PFSK-1 (cell line): ENCODE data around the gene NAP1L1.

Source experiments
- FOXP2 ChIP-seq: optimal IDR thresholded peaks from 2 replicates; pipeline ENCODE3; 2011; ENCODE audit warnings: borderline replicate concordance, control low read depth, inconsistent platforms; ENCODE audit not compliant: insufficient read depth; ENCODE audit errors: extremely low read length, extremely low read depth
- POLR2AphosphoS5 ChIP-seq: IDR thresholded peaks from 2 replicates; pipeline ENCODE4 v1.6.1; 2012; ENCODE audit warnings: low read depth, mild to moderate bottlenecking, control low read depth, low read length, moderate library complexity
- TAF1 ChIP-seq: IDR thresholded peaks from 2 replicates; pipeline ENCODE4 v1.6.1; 2012; ENCODE audit warnings: low read length, control low read depth, borderline replicate concordance; ENCODE audit not compliant: insufficient read depth
- TF ChIP-seq, protein P1 (sequence below), 2 experiments: IDR thresholded peaks; 2 replicates each; pipeline versions ENCODE4 v1.6.1 to v1.8.0; 2011 to 2012; ENCODE audit warnings: low read depth in 2 of 2, low read length in 2 of 2, control low read depth in 1 of 2, inconsistent platforms in 1 of 2, mild to moderate bottlenecking in 1 of 2, moderate library complexity in 1 of 2; ENCODE audit not compliant: insufficient read depth in 1 of 2

DNA sequence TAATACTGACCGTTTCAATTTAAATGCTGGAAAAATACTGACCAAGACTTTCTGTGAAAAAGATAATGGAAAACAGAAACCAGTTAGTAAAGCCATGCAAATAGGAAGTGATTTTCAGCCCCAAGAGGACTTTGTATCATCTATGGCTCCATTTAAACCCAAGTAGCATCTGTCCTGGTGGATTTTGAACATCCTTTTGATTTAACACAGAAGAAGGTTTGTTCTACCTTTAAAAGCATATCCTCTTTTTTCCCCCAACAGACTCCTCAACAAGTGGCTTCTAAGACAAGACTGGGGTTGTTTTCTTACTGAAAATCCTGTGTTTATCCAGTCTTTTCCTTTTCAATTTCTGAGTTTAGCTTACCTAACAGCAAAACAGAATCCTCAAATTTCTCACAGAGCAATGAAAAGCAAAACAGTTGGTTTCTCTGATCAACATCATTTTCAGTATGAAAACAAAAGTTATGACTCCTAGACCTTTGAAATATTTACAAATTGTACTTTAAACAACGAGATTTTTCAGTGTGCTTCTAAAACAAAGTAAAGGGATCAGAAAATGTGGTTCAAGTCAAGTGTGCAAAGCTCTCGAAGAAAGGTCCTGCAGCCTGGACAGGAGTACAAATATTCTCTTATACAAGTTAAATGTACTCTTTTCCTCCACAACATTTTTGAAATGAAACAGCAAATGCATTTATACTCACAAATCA lies 55.8 kb downstream of the NAP1L1 start:
- TF ChIP-seq TAF1 = no peak
- TF ChIP-seq FOXP2 = no peak
- TF ChIP-seq, protein P1, sequence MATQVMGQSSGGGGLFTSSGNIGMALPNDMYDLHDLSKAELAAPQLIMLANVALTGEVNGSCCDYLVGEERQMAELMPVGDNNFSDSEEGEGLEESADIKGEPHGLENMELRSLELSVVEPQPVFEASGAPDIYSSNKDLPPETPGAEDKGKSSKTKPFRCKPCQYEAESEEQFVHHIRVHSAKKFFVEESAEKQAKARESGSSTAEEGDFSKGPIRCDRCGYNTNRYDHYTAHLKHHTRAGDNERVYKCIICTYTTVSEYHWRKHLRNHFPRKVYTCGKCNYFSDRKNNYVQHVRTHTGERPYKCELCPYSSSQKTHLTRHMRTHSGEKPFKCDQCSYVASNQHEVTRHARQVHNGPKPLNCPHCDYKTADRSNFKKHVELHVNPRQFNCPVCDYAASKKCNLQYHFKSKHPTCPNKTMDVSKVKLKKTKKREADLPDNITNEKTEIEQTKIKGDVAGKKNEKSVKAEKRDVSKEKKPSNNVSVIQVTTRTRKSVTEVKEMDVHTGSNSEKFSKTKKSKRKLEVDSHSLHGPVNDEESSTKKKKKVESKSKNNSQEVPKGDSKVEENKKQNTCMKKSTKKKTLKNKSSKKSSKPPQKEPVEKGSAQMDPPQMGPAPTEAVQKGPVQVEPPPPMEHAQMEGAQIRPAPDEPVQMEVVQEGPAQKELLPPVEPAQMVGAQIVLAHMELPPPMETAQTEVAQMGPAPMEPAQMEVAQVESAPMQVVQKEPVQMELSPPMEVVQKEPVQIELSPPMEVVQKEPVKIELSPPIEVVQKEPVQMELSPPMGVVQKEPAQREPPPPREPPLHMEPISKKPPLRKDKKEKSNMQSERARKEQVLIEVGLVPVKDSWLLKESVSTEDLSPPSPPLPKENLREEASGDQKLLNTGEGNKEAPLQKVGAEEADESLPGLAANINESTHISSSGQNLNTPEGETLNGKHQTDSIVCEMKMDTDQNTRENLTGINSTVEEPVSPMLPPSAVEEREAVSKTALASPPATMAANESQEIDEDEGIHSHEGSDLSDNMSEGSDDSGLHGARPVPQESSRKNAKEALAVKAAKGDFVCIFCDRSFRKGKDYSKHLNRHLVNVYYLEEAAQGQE (IDR thresholded peaks at IDR 0.05; ENCODE audit: insufficient read depth in 1 of 2, low read depth in 2 of 2, low read length in 2 of 2) = no peak
- no peak for TF ChIP-seq POLR2AphosphoS5
